HEK293 (cell line): ENCODE results near the gene APC2.

Experiments
- GFI1B ChIP-seq: fragments of 450-650 bp; formaldehyde crosslinking; IDR thresholded peaks from 2 replicates; pipeline ENCODE4 v1.5.1; 2016; ENCODE audit warnings: missing biosample characterization, missing genetic modification characterization
- GLIS2 ChIP-seq: fragments of 450-650 bp; formaldehyde crosslinking; IDR thresholded peaks from 2 replicates; pipeline ENCODE4 v1.5.1; 2016; ENCODE audit warnings: missing biosample characterization, missing genetic modification characterization
- KLF8 ChIP-seq: fragments of 450-650 bp; formaldehyde crosslinking; IDR thresholded peaks from 2 replicates; pipeline ENCODE4 v1.5.1; 2016; ENCODE audit warnings: missing biosample characterization, missing genetic modification characterization
- PATZ1 ChIP-seq: fragments of 450-650 bp; formaldehyde crosslinking; IDR thresholded peaks from 2 replicates; pipeline ENCODE4 v1.5.1; 2016; ENCODE audit warnings: missing biosample characterization, missing genetic modification characterization
- PRDM1 ChIP-seq: fragments of 450-650 bp; formaldehyde crosslinking; IDR thresholded peaks from 2 replicates; pipeline ENCODE4; 2016; ENCODE audit warnings: missing biosample characterization, missing genetic modification characterization
- PRDM10 ChIP-seq: fragments of 450-650 bp; formaldehyde crosslinking; IDR thresholded peaks from 2 replicates; pipeline ENCODE4 v1.5.1; 2016; ENCODE audit warnings: missing biosample characterization, missing genetic modification characterization
- PRDM2 ChIP-seq: fragments of 450-650 bp; formaldehyde crosslinking; IDR thresholded peaks from 2 replicates; pipeline ENCODE4 v1.5.1; 2016; ENCODE audit warnings: missing biosample characterization, missing genetic modification characterization, borderline replicate concordance
- SP2 ChIP-seq: fragments of 450-650 bp; formaldehyde crosslinking; IDR thresholded peaks from 2 replicates; pipeline ENCODE4 v1.5.1; 2016; ENCODE audit warnings: missing biosample characterization, missing genetic modification characterization
- WT1 ChIP-seq: fragments of 450-650 bp; formaldehyde crosslinking; IDR thresholded peaks from 2 replicates; pipeline ENCODE4 v1.5.1; 2016; ENCODE audit warnings: missing biosample characterization, missing genetic modification characterization
- YY1 ChIP-seq: fragments of 450-650 bp; formaldehyde crosslinking; IDR thresholded peaks from 2 replicates; pipeline ENCODE4 v1.5.1; 2018; ENCODE audit warnings: missing biosample characterization, missing genetic modification characterization
- YY2 ChIP-seq: fragments of 450-650 bp; formaldehyde crosslinking; IDR thresholded peaks from 2 replicates; pipeline ENCODE4 v1.5.1; 2016; ENCODE audit warnings: missing biosample characterization, missing genetic modification characterization
- ZFHX2 ChIP-seq: fragments of 450-650 bp; formaldehyde crosslinking; conservative IDR thresholded peaks from 2 replicates; pipeline ENCODE4 v1.5.1; 2016; ENCODE audit warnings: missing biosample characterization, missing genetic modification characterization
- ZFP69B ChIP-seq: fragments of 450-650 bp; formaldehyde crosslinking; IDR thresholded peaks from 2 replicates; pipeline ENCODE4 v1.5.1; 2016; ENCODE audit warnings: missing biosample characterization, missing genetic modification characterization
- ZNF133 ChIP-seq: fragments of 450-650 bp; formaldehyde crosslinking; IDR thresholded peaks from 2 replicates; pipeline ENCODE4 v1.5.1; 2016; ENCODE audit warnings: missing biosample characterization, missing genetic modification characterization
- ZNF169 ChIP-seq: fragments of 450-650 bp; formaldehyde crosslinking; IDR thresholded peaks from 2 replicates; pipeline ENCODE4 v1.5.1; 2016; ENCODE audit warnings: missing biosample characterization, missing genetic modification characterization
- ZNF335 ChIP-seq: fragments of 450-650 bp; formaldehyde crosslinking; conservative IDR thresholded peaks from 2 replicates; pipeline ENCODE4 v1.5.1; 2016; ENCODE audit warnings: missing biosample characterization, missing genetic modification characterization
- ZNF449 ChIP-seq: fragments of 450-650 bp; formaldehyde crosslinking; IDR thresholded peaks from 2 replicates; pipeline ENCODE4 v1.5.1; 2017; ENCODE audit warnings: missing biosample characterization, mild to moderate bottlenecking, missing genetic modification characterization, moderate library complexity
- ZNF501 ChIP-seq: fragments of 450-650 bp; formaldehyde crosslinking; IDR thresholded peaks from 2 replicates; pipeline ENCODE4 v1.5.1; 2016; ENCODE audit warnings: missing biosample characterization, missing genetic modification characterization
- ZNF561 ChIP-seq: fragments of 450-650 bp; IDR thresholded peaks from 2 replicates; pipeline ENCODE4 v1.5.1; 2018; ENCODE audit warnings: missing biosample characterization, missing genetic modification characterization, borderline replicate concordance
- ZNF571 ChIP-seq: fragments of 450-650 bp; formaldehyde crosslinking; IDR thresholded peaks from 2 replicates; pipeline ENCODE4 v1.5.0; 2017; ENCODE audit warnings: missing biosample characterization, missing genetic modification characterization
- ZNF692 ChIP-seq: fragments of 450-650 bp; formaldehyde crosslinking; IDR thresholded peaks from 2 replicates; pipeline ENCODE4 v1.5.1; 2016; ENCODE audit warnings: missing biosample characterization, missing genetic modification characterization
- ZSCAN16 ChIP-seq: fragments of 450-650 bp; formaldehyde crosslinking; IDR thresholded peaks from 2 replicates; pipeline ENCODE4 v1.5.1; 2016; ENCODE audit warnings: missing biosample characterization, missing genetic modification characterization
- ZSCAN23 ChIP-seq: fragments of 450-650 bp; formaldehyde crosslinking; IDR thresholded peaks from 2 replicates; pipeline ENCODE4 v1.5.1; 2016; ENCODE audit warnings: missing biosample characterization, missing genetic modification characterization

APC2 gene

GRCh38 chr19:1408300-1409203 is 41.4 kb upstream of the APC2 start (continued):
- TF ChIP-seq ZSCAN16 (tag by site-specific recombination): no peak
- TF ChIP-seq ZNF169: no peak
- TF ChIP-seq YY1 (tag by site-specific recombination): peak; percentile 39; the same call in 1 of the 2 replicates
- peak; percentile 76 for TF ChIP-seq PATZ1 (tag by site-specific recombination)
- no peak for TF ChIP-seq ZNF501 (tag by site-specific recombination)
- TF ChIP-seq KLF8: 0 out of 2 replicates have a peak, but pooled peaks have one; percentile 24
- TF ChIP-seq GFI1B (tag by site-specific recombination): no peak
- TF ChIP-seq YY2 (tag by site-specific recombination): no peak
- peak; percentile 82; the same call in 1 of the 2 replicates for TF ChIP-seq GLIS2 (tag by site-specific recombination)
- no peak for TF ChIP-seq PRDM10 (tag by site-specific recombination)
- no peak for TF ChIP-seq ZFP69B (tag by site-specific recombination)
- TF ChIP-seq ZNF692: no peak
- no peak for TF ChIP-seq WT1 (tag by site-specific recombination)
- peak; percentile 33; the same call in 1 of the 2 replicates for TF ChIP-seq ZNF449 (tag by site-specific recombination)
- no peak for TF ChIP-seq PRDM2
- no peak for TF ChIP-seq PRDM1
- TF ChIP-seq ZNF133: no peak
- TF ChIP-seq SP2 (tag by site-specific recombination): peak; percentile 84
- peak; percentile 39 for TF ChIP-seq ZNF335
- TF ChIP-seq ZFHX2: 0 out of 2 replicates have a peak, but pooled peaks have one; percentile 20
- TF ChIP-seq ZSCAN23: no peak
- no peak for TF ChIP-seq ZNF561 (tag by site-specific recombination)
- no peak for TF ChIP-seq ZNF571 (tag by site-specific recombination)
